LHCN-M2 (cell line): ENCODE measurements around the gene HTR3A. TPM values are rescaled to one million over a fixed set of nuclear protein-coding genes. Genes with fewer than 3 reads are reported as not detected.
"Not testable (repeated sequence)": the region's sequence is repeated elsewhere in the genome, so short reads cannot be mapped to it uniquely, and the experiment has no call there.

Experiments used
- DNase-seq: peaks from one replicate; pipeline ENCODE4 v3.0.0-alpha.2; 2012; ENCODE audit warnings: low read depth
- polyA plus RNA-seq: library from polyadenylated mRNA; unstranded; fragments of >200 nt; gene quantifications from one replicate; pipeline ENCODE4 v1.2.1, GENCODE V29; 2012; ENCODE audit warnings: missing spikeins
- total RNA-seq: library from RNA; depleted of rRNA; stranded (reverse); fragments of >200 nt; gene quantifications from 2 replicates; pipeline ENCODE4 v1.2.3, GENCODE V29; 2014; rRNA removed

HTR3A gene
- not detected in 2 replicates for total RNA-seq
- not detected for polyA plus RNA-seq

DNA sequence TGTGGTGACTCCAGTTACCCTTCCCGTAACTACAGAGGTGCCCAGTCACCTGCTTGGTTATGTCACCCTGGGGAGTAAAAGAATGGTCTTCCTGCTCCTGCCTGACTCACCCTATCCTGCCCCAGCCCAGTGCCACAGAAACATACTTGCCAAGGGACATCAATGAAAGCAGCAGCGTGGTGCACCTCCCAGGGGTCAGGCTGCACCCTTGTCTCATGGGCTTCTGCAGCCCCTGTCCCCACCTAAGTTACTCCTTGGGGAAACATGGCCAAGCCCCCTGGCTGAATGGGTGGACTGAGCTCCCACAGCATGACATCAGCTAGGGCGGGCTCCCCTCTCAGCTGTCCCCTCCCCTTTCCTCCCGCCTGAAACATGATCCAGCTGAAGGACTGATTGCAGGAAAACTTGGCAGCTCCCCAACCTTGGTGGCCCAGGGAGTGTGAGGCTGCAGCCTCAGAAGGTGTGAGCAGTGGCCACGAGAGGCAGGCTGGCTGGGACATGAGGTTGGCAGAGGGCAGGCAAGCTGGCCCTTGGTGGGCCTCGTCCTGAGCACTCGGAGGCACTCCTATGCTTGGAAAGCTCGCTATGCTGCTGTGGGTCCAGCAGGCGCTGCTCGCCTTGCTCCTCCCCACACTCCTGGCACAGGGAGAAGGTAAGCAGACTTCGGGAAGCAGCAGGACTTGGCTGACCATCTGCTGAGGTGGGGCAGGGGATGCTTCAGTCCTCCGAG lies at the start of gene HTR3A:
Gene HTR3A (plus strand): TSS at position 368 of the 730 bp plus-strand sequence. CDS start 218 bp downstream, at position 586.
- DNase-seq = peak; percentile 9

- DNase-seq = peak; percentile 9
These were observed 48.4 kb upstream of the HTR3A start for GRCh38 chr11:113926273-113927197.

- DNase-seq = no peak
These were observed 46.6 kb upstream of the HTR3A start for GRCh38 chr11:113928311-113928710.

GRCh38 chr11:113932788-113933187 lies 42.1 kb upstream of the HTR3A start:
- no peak for DNase-seq

DNA sequence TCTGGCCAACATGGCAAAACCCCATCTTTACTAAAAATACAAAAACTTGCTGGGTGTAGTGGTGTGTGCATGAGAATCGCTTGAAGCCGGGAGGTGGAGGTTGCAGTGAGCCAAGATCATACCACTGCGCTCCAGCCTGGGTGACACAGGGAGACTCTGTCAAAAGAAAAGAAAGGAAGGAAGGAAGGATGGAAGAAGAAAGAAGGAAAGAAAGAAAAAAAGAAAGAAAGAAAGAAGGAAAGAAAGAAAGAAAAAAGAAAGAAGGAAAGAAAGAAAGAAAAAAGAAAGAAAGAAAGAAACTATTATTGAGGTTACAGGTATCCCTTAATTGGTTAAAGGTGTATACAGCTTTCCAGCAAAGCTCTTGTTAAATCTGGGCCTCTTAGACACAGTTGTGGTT lies 40.7 kb upstream of the HTR3A start:
- not testable (repeated sequence) for DNase-seq

DNA sequence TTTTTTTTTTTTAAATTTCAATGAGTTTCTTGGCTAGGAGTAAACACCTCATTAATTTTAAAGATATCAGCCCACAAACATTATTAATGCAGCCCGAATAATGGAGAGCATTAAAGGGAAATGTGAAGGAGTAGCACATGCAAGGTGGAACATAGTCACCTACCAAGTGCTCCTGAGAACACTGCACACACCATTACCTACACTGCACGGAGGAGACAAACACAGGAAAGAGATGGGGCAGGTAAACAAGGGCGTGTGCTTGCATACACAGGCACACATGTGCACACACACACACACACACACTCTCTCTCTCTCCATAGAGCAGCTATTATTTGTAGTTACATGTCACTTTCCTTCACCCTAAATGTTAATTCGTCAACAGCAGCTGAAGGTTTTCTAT lies 40.1 kb upstream of the HTR3A start:
- DNase-seq = no peak

DNA sequence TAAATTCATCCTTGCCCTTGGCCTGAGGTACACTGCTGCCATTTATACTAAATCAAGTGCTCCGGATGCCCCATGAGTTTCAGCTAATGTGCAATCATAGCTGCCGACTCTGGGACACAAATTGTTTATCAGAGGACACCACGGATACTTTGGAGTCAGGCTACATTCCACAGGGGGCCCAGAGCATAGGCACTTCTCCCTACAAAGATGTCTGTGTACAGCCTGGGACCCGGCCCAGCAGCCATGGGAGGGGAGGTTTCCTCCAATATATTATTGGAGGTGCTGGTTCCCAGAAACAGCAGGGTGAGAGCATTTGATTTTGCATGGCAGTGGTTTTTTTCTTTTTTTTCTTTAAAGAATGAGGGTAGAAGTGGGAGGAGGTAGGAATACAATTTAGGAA lies 39.0 kb upstream of the HTR3A start:
- DNase-seq = no peak

GRCh38 chr11:113937918-113938317 lies 37.0 kb upstream of the HTR3A start:
- no peak for DNase-seq

DNA sequence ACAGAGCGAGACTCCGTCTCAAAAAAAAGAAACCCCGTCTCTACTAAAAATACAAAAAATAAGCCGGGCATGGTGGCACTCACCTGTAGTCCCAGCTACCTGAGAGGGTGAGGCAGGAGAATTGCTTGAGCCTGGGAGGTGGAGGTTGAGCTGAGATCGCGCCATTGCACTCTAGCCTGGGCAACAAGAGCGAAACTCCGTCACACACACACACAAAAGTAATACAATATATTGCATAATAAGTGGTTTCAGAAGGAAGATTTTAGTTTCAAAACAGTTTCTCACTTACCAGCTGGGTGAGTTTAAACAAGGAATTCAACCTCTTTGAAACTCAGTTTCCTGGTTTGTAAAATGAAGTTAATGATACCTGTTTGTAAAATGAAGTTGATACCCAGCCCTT lies 32.7 kb upstream of the HTR3A start:
- no peak for DNase-seq

- DNase-seq = not testable (repeated sequence)
These were observed 28.7 kb upstream of the HTR3A start for GRCh38 chr11:113946162-113946561.

DNA sequence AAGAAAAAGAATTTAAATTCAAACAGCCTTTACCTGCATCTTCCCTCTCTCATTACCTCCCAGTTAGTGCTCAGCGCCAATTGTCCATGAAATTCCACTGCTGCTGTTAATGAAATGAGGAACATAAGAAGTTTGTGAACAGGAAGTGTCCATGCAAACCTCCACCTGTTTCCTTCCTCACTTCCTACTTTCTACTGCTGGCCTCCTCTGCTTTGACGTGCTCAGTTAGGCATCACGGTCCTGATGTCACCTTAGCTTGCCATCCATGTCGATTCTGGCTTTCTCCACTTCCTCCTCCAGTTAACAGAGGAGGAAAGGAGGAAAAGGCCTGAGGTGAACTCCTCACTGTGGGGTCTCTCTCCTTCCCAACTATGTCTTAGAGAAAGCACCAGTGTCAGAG lies 26.9 kb upstream of the HTR3A start:
- no peak for DNase-seq

DNA sequence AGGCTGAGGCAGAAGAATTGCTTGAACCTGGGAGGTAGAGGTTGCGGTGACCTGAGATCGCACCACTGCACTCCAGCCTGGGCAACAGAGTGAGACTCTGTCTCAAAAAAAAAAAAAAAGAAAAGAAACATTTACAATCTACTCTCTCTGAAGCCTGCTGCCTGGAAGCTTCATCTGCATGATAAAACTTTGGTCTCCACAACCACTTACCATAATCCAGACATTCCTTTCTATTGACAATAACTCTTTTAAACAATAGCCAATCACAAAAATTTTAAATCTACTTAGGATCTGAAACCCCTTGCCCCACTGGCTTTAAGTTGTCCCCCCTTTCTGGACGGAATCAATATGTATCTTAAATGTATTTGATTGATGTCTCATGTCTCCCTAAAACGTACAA lies 25.0 kb upstream of the HTR3A start:
- no peak for DNase-seq

GRCh38 chr11:113951537-113951936 lies 23.4 kb upstream of the HTR3A start:
- peak; percentile 17 for DNase-seq

DNA sequence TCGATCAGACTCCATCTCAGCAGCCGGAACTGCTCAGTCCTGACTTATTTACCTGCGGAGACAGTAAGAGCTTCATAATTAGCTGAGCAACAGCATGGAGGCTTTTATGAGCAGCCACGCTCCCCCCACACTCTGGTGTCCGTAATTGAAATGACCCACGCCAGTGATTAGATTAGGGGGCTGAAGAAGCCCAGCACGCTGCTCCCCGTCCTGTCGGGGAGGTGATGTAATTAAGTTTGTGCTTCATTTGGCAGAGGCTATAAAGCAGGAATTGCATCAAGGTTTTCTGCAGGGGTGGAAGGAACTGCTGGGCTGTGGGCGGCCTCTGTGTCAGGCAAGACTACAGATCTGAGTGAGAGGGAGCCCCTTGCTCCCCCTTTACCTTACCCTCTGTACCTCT lies 22.8 kb upstream of the HTR3A start:
- no peak for DNase-seq

DNA sequence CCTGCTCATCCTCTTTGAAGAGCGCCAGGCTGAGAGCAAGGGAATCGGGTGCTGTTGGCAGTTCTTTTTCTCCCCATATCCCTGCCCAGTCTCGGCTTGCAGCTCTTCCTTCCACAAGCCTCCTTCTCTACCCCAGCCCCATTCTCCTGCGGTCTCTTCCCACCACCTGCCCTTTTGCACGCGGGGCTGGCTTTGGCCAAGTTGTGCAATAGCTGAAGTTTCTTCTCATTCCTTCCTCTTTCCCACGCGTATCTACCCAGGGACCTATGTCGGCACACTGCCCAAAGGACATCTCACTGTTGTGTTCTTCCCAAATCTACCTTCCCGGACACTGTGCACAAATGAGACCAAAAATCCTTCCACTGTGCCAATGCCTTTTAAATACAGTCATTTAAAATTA lies 22.3 kb upstream of the HTR3A start:
- no peak for DNase-seq

GRCh38 chr11:113954235-113954634 lies 20.7 kb upstream of the HTR3A start:
- DNase-seq = no peak

DNA sequence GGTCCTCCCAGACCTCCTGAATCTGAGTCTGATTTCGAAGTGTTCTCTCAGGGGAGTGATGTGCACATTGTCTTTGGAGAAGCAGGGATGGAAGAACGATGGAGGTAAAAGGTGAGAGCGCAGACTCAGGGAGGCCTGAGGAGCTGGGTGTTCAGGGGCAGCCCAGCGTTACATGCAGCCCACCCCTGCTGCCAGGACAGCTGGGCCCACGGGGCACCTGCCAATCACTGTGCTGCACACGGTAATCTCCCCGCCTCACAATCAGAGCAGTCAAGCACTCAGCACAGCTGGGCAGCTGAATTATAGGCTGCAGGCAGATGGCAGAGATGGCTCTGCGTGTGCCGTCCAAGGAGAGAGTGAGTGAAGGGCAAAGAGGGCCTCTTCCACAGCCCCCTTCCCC lies 17.9 kb upstream of the HTR3A start:
- DNase-seq = no peak

GRCh38 chr11:113960702-113961330 lies 14.1 kb upstream of the HTR3A start:
- DNase-seq = no peak

DNA sequence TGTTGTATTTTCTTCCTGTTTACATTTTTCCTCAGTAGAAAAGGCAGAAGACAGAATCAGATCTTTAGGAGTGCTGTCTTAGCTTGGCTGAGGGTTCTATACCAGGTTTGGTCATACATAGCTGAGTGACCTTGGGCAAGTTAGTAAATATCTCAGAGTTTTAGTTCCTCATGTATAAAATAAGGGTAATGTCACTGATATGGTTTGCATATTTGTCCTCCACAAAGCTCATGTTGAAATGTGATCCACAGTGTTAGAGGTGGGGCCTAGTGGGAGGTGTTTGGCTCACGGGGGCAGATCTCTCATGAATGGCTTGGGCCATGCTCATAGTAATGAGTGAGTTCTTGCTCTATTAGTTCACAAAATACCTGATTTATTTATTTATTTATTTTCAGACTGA lies 7.5 kb upstream of the HTR3A start:
- DNase-seq = no peak

- no peak for DNase-seq
These were observed 3.3 kb upstream of the HTR3A start for GRCh38 chr11:113971506-113972195.

DNA sequence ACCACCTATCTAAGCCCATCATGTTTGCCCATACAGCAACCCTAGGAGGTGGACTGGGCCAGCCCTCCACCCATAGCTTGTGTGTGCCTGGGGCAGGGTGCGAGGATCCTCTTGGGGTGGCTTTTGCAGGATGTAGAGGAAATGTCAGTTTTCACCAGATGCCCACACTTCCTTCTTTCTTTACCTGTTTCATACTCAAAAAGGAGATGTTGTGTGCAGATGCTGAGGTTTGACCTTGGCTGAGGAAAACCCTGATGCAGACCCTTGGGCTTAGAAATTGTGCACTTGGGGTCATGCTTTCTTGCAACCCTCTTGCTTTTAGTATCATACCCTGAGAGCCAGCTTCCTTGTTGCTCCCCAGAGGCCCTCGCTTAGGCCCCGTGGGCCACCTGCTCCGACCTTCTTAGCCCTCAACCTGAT lies 2.2 kb downstream of the HTR3A start:
- no peak for DNase-seq

DNA sequence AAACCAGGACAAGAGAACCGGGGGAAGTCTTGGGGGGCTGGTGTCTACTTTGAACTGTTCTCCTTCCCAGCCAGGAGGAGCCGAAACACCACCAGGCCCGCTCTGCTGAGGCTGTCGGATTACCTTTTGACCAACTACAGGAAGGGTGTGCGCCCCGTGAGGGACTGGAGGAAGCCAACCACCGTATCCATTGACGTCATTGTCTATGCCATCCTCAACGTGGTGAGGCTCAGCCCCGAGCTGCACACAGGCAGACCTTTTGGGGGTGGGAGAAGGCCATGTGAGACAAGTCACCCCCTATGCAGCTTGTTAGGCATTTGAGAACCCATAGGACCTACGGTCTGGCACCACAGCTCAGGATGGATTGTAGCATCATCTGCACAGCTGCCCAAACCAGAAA lies 2.8 kb downstream of the HTR3A start:
- no peak for DNase-seq
